GM12891 (cell line): ENCODE data around the gene RUNX3.

ENCODE experiments used
- POLR2A ChIP-seq: IDR thresholded peaks from 2 replicates; pipeline ENCODE4 v1.6.1; 2011; ENCODE audit warnings: low read depth, low read length, control low read depth
- SPI1 ChIP-seq: IDR thresholded peaks from 2 replicates; pipeline ENCODE4 v1.6.1; 2011; ENCODE audit warnings: low read depth, low read length, control low read depth
- TAF1 ChIP-seq: IDR thresholded peaks from 2 replicates; pipeline ENCODE4 v1.6.1; 2011; ENCODE audit warnings: low read depth, low read length, control low read depth

- TF ChIP-seq POLR2A (0 out of 2 replicates have a peak, but pooled peaks have one; percentile 33), TAF1 (no peak), SPI1 (no peak)
Measured at GRCh38 chr1:24928689-24929397, 1.2 kb downstream of the RUNX3 start.
